A673 (cell line): ENCODE measurements around the gene GNG3. TPM values are rescaled to one million over a fixed set of nuclear protein-coding genes. Genes with fewer than 3 reads are reported as not detected.
A peak's percentile ranks its signal among the peaks of the same experiment; 100 is the strongest.
"Not testable (repeated sequence)": the region's sequence is repeated elsewhere in the genome, so short reads cannot be mapped to it uniquely, and the experiment has no call there.

Experiments
- BruUV-seq: library from RNA; stranded (reverse); fragments of 400-500 nt; replicated peaks from 2 replicates; lab custom pipeline; 2021; lab: Mats Ljungman, UMichigan
- CTCF ChIA-PET: fragments of 300-600 bp; sonication (Branson Sonifier 250); formaldehyde crosslinking; loops from one replicate; lab custom pipeline; 2022; ENCODE audit warnings: antibody characterized with exemption; lab: Charles Lee
- POLR2A ChIA-PET: fragments of 300-600 bp; sonication (Branson Sonifier 250); formaldehyde crosslinking; loops from one replicate; lab custom pipeline; 2022; ENCODE audit warnings: antibody characterized with exemption; ENCODE audit not compliant: low non-redundant PET; lab: Charles Lee
- DNase-seq: peaks from one replicate; pipeline ENCODE4 v3.0.0-alpha.2; 2015; ENCODE audit warnings: low spot score
- H3K27ac ChIP-seq: fragments of 200-600 bp; sonication (generic); 2 replicates; pipeline ENCODE4 v1.5.1; 2016; ENCODE audit warnings: mixed run types, low read depth, mild to moderate bottlenecking, mixed read lengths, antibody characterized with exemption, low read length; ENCODE audit not compliant: poor library complexity, severe bottlenecking
- H3K27me3 ChIP-seq: fragments of 200-600 bp; sonication (generic); replicated peaks from 2 replicates; pipeline ENCODE4 v1.6.1; 2017; ENCODE audit warnings: mixed run types, low read depth, mild to moderate bottlenecking, mixed read lengths, antibody characterized with exemption, low read length; ENCODE audit not compliant: insufficient read depth, poor library complexity
- H3K36me3 ChIP-seq: fragments of 200-600 bp; sonication (generic); 2 replicates; pipeline ENCODE4 v1.6.1; 2016; ENCODE audit warnings: mixed run types, mild to moderate bottlenecking, mixed read lengths, antibody characterized with exemption, low read length; ENCODE audit not compliant: insufficient read depth, poor library complexity, severe bottlenecking
- H3K4me1 ChIP-seq: fragments of 200-600 bp; sonication (generic); 2 replicates; pipeline ENCODE4 v1.6.1; 2017; ENCODE audit warnings: mixed run types, mild to moderate bottlenecking, mixed read lengths, antibody characterized with exemption, low read length; ENCODE audit not compliant: insufficient read depth, poor library complexity, severe bottlenecking
- H3K4me3 ChIP-seq: fragments of 200-600 bp; sonication (generic); 2 replicates; pipeline ENCODE4 v1.5.1; 2016; ENCODE audit warnings: low read depth, mixed run types, mild to moderate bottlenecking, mixed read lengths, low read length; ENCODE audit not compliant: poor library complexity, severe bottlenecking
- H3K9me3 ChIP-seq: fragments of 200-600 bp; sonication (generic); 2 replicates; pipeline ENCODE4 v1.6.1; 2016; ENCODE audit warnings: mixed run types, low read depth, mild to moderate bottlenecking, mixed read lengths, antibody characterized with exemption, low read length; ENCODE audit not compliant: poor library complexity, severe bottlenecking
- CTCF ChIP-seq: fragments of 300-800, 200-600 bp; sonication (generic); conservative IDR thresholded peaks from 2 replicates; pipeline ENCODE4 v1.5.1; 2017; ENCODE audit warnings: low read depth, mild to moderate bottlenecking, antibody characterized with exemption, low read length, moderate library complexity, mixed read lengths
- EZH2 ChIP-seq: fragments of 200-600 bp; sonication (generic); IDR thresholded peaks from 2 replicates; pipeline ENCODE4 v1.6.1; 2017; ENCODE audit warnings: borderline replicate concordance, low read depth, mild to moderate bottlenecking, mixed read lengths, antibody characterized with exemption, low read length; ENCODE audit not compliant: poor library complexity, severe bottlenecking
- intact Hi-C: fragments of 100-400 bp; cut with micrococcal nuclease; formaldehyde crosslinking; loops from one replicate; pipeline ENCODE4 v1.10.0; 2022; ENCODE audit not compliant: unreplicated experiment
- total RNA-seq: library from RNA; stranded (reverse); gene quantifications from 2 replicates; pipeline ENCODE4 v1.2.3, GENCODE V29; 2021

GNG3 gene
- total RNA-seq, 1 experiment from 2014 or later, result 0.45 TPM

DNA sequence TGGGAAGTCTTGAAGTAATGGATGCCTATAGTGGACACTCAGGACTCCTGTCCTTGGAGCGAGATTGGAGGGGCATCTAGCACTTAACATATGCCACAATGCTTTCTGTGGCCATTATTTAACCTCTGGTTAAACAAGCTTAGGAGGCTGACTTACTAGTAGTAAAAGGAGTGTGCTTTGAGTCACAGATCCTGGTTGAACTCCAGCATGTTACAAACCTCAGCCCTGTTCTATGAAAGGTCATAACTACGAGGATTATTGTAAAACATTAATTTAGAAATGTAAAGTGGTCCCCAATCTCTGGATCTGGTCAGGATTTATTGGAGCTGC is 34.3 kb upstream of the GNG3 start:
- H3K27ac ChIP-seq, result peak overlapping the region; percentile 90
- no TSS peak for BruUV-seq
- intact Hi-C loops, result no loop called here

DNA sequence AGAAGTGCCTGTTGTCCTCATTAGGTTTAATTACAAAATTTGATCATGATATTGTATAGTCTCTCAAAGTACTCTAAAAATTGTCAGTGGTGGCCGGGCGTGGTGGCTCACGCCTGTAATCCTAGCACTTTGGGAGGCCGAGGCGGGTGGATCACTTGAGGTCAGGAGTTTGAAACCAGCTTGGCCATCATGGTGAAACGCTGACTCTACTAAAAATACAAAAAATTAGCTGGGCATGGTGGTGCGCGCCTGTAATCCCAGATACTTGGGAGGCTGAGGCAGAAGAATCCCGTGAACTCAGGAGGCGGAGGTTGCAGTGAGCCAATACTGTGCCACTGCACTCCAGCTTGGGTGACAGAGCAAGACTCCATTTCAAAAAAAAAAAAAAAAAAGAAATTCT is 32.1 kb upstream of the GNG3 start:
- H3K27me3 ChIP-seq, DNase-seq, BruUV-seq, intact Hi-C loops, H3K9me3 ChIP-seq, H3K27ac ChIP-seq, H3K4me3 ChIP-seq: not testable (repeated sequence)
- ChIA-PET CTCF (interaction anchor here (0.7 kb wide), 1 partner anchor 112 kb away, joined by 3 read pairs; the partner anchor contains the start of gene TMEM179B), POLR2A (interaction anchor here (0.6 kb wide), 1 partner anchor 122 kb away, joined by 3 read pairs; no protein-coding TSS in a partner anchor)
- peaks cover 39% of the 10 kb centered on the region for H3K36me3 ChIP-seq
- H3K4me1 ChIP-seq, result peaks cover 38% of the 10 kb centered on the region

More for the DNA sequence above, 34.3 kb upstream of the GNG3 start:
- no peak for TF ChIP-seq CTCF
- TF ChIP-seq EZH2, result no peak
- Histone ChIP-seq H3K4me3 (peak overlapping the region; percentile 85), H3K36me3 (peaks cover 39% of the 10 kb centered on the region), H3K4me1 (peaks cover 30% of the 10 kb centered on the region), H3K9me3 (no peaks in the 10 kb centered on the region), H3K27me3 (no peaks in the 10 kb centered on the region)
- ChIA-PET CTCF (no interaction called here), POLR2A (interaction anchor here (0.6 kb wide), 2 partner anchors 44 to 211 kb away, joined by 4 to 6 read pairs; no protein-coding TSS in a partner anchor)
- DNase-seq, result no peak

DNA sequence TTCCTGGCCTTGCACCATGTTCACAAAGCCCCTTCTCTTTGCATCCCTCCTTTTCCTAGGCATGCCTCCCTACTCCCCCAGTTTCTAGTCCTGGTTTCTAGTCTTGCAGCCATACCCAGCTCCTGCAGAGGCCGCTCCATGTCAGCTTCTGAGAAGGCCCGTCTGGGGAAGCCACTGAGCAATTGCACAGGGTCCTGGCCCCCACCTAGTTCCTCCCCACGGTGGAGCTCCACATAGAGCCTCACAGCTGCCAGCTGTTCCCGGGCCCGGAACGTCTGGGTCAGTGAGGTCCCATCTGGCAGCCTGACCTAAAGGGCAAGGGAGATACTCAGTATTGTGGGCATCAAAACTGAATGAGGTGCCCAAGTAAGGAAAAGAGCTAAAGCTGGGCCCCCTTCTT is 30.8 kb upstream of the GNG3 start:
- POLR2A ChIA-PET, result interaction anchor here (1.0 kb wide), 1 partner anchor 12 kb away, joined by 4 read pairs; the partner anchor contains the start of genes C11orf98 and CSKMT

More for the DNA sequence above, 30.8 kb upstream of the GNG3 start:
- no TSS peak for BruUV-seq
- intact Hi-C loops, result no loop called here
- H3K9me3 ChIP-seq, result no peaks in the 10 kb centered on the region
- CTCF ChIA-PET, result interaction anchor here (0.5 kb wide), 1 partner anchor 189 kb away, joined by 5 read pairs; no protein-coding TSS in a partner anchor
- TF ChIP-seq CTCF (no peak), EZH2 (no peak)
- no peak overlapping the region for H3K4me3 ChIP-seq
- no peaks in the 10 kb centered on the region for H3K27me3 ChIP-seq
- H3K27ac ChIP-seq, result peak overlapping the region; percentile 26
- H3K36me3 ChIP-seq, result peaks cover 39% of the 10 kb centered on the region
- peaks cover 38% of the 10 kb centered on the region for H3K4me1 ChIP-seq
- no peak for DNase-seq
